Astrocyte (in vitro differentiated cells and primary cell): ENCODE data around the gene NCK2. TPM values are rescaled to one million over a fixed set of nuclear protein-coding genes. Genes with fewer than 3 reads are reported as not detected.

Experiments
- DNase-seq: peaks from one replicate; pipeline ENCODE4 v3.0.0-alpha.2; 2010; ENCODE audit warnings: low read depth
- FAIRE-seq: peaks from 2 replicates; lab custom pipeline; 2011; peaks lifted over from hg19 to GRCh38; lab: Jason Lieb, UNC
- H2AFZ ChIP-seq: 2 replicates; pipeline ENCODE4 v1.6.0; 2012; ENCODE audit warnings: low read depth, low read length, inconsistent platforms
- H3K27ac ChIP-seq: 2 replicates; pipeline ENCODE4 v1.5.1; 2011; ENCODE audit warnings: low read depth, low read length, inconsistent platforms
- H3K27me3 ChIP-seq: 2 replicates; pipeline ENCODE4 v1.6.0; 2011; ENCODE audit warnings: low read length, inconsistent platforms; ENCODE audit not compliant: insufficient read depth
- H3K36me3 ChIP-seq: 2 replicates; pipeline ENCODE4 v1.5.1; 2011; ENCODE audit warnings: low read length, inconsistent platforms; ENCODE audit not compliant: insufficient read depth
- H3K4me1 ChIP-seq: 2 replicates; pipeline ENCODE4 v1.5.1; 2011; ENCODE audit warnings: low read length, inconsistent platforms; ENCODE audit not compliant: insufficient read depth
- H3K4me2 ChIP-seq: 2 replicates; pipeline ENCODE4 v1.6.0; 2012; ENCODE audit warnings: low read length, inconsistent platforms
- H3K4me3 ChIP-seq: 2 replicates; pipeline ENCODE4 v1.5.1; 2011; ENCODE audit warnings: low read depth, mild to moderate bottlenecking, low read length, inconsistent platforms; ENCODE audit not compliant: insufficient read depth
- H3K79me2 ChIP-seq: 2 replicates; pipeline ENCODE4 v1.6.0; 2012; ENCODE audit warnings: mild to moderate bottlenecking, low read length, inconsistent platforms; ENCODE audit not compliant: insufficient read depth
- H3K9ac ChIP-seq: 2 replicates; pipeline ENCODE4 v1.6.0; 2012; ENCODE audit warnings: mild to moderate bottlenecking, low read length, inconsistent platforms
- H3K9me3 ChIP-seq: 2 replicates; pipeline ENCODE4 v1.5.1; 2012; ENCODE audit warnings: low read depth, mild to moderate bottlenecking, low read length, inconsistent platforms; ENCODE audit not compliant: insufficient read depth
- H4K20me1 ChIP-seq: 2 replicates; pipeline ENCODE4 v1.6.0; 2012; ENCODE audit warnings: low read length, inconsistent platforms; ENCODE audit not compliant: insufficient read depth
- H3K27ac Mint-ChIP-seq: one replicate; pipeline ENCODE4 v1.8.0; 2021; ENCODE audit warnings: mild to moderate bottlenecking, mixed read lengths; ENCODE audit not compliant: unreplicated experiment
- H3K27me3 Mint-ChIP-seq: one replicate; pipeline ENCODE4 v1.8.0; 2021; ENCODE audit warnings: low read depth, mixed read lengths; ENCODE audit not compliant: unreplicated experiment
- H3K36me3 Mint-ChIP-seq: one replicate; pipeline ENCODE4 v1.8.0; 2021; ENCODE audit warnings: low read depth, mixed read lengths; ENCODE audit not compliant: unreplicated experiment
- H3K4me1 Mint-ChIP-seq: one replicate; pipeline ENCODE4 v1.8.0; 2021; ENCODE audit warnings: low read depth, mixed read lengths; ENCODE audit not compliant: unreplicated experiment
- H3K4me3 Mint-ChIP-seq: one replicate; pipeline ENCODE4 v1.8.0; 2021; ENCODE audit warnings: mild to moderate bottlenecking, moderate library complexity, mixed read lengths; ENCODE audit not compliant: unreplicated experiment
- H3K9me3 Mint-ChIP-seq: one replicate; pipeline ENCODE4 v1.8.0; 2021; ENCODE audit warnings: mild to moderate bottlenecking, mixed read lengths; ENCODE audit not compliant: unreplicated experiment
- EZH2 ChIP-seq: IDR thresholded peaks from 2 replicates; pipeline ENCODE4 v1.6.1; 2012; ENCODE audit warnings: mild to moderate bottlenecking, low read length, inconsistent platforms; ENCODE audit not compliant: insufficient read depth
- total RNA-seq: library from RNA; stranded (reverse); gene quantifications from 2 replicates; pipeline ENCODE4 v1.2.1, GENCODE V29; 2021
- TF ChIP-seq, protein P1 (sequence below): IDR thresholded peaks from 2 replicates; pipeline ENCODE4 v1.5.1; 2011; ENCODE audit warnings: low read depth, mild to moderate bottlenecking, inconsistent platforms, low read length, moderate library complexity; ENCODE audit not compliant: insufficient read depth

Gene NCK2
- total RNA-seq, 1 donor from 2014 or later, result 61.6 TPM

DNA sequence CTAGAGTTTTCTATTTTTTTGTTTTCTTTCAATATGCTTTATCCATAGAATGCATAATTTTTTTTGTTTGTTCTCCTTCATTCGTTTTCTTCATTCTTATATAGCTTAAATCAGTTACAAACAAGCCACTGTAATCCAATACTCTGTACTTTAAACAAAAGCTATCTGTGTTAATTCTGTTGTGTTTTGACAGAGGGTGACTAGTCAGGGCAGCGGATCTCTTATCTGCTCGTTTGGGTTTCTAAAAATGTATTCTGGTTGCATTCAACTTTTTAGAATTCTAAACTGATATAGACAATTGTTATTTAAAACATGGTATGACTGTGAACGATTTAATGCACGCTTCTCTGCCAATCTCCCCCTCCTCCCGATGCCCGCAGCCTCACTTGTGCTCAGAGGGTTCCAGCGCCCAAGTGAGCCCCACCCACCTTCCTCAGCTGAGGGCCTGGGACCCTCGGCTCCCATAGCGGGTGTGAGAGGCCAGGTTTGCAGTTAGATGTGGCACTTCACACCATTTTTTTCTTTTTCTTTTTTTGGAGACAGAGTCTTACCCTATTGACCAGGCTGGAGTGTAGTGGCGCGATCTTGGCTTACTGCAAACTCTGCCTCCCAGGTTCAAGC is 44.1 kb downstream of the NCK2 start:
- DNase-seq, result peak; percentile 43
- Histone ChIP-seq H3K27ac (no peak overlapping the region), H3K27me3 (no peaks in the 10 kb centered on the region), H3K79me2 (peaks cover 88% of the 10 kb centered on the region), H3K9me3 (no peaks in the 10 kb centered on the region), H3K4me1 (peaks cover 24% of the 10 kb centered on the region), H3K4me2 (peak overlapping the region; percentile 42), H3K9ac (no peak overlapping the region), H3K36me3 (no peaks in the 10 kb centered on the region), H3K4me3 (no peak overlapping the region), H2AFZ (no peak overlapping the region), H4K20me1 (peaks cover 98% of the 10 kb centered on the region)
- H3K27ac Mint-ChIP-seq, result no peak overlapping the region
- H3K36me3 Mint-ChIP-seq, result peaks cover 4% of the 10 kb centered on the region
- no peaks in the 10 kb centered on the region for H3K27me3 Mint-ChIP-seq
- no peak overlapping the region for H3K4me3 Mint-ChIP-seq
- FAIRE-seq, result no peak
- no peak for TF ChIP-seq EZH2
- TF ChIP-seq, protein P1, sequence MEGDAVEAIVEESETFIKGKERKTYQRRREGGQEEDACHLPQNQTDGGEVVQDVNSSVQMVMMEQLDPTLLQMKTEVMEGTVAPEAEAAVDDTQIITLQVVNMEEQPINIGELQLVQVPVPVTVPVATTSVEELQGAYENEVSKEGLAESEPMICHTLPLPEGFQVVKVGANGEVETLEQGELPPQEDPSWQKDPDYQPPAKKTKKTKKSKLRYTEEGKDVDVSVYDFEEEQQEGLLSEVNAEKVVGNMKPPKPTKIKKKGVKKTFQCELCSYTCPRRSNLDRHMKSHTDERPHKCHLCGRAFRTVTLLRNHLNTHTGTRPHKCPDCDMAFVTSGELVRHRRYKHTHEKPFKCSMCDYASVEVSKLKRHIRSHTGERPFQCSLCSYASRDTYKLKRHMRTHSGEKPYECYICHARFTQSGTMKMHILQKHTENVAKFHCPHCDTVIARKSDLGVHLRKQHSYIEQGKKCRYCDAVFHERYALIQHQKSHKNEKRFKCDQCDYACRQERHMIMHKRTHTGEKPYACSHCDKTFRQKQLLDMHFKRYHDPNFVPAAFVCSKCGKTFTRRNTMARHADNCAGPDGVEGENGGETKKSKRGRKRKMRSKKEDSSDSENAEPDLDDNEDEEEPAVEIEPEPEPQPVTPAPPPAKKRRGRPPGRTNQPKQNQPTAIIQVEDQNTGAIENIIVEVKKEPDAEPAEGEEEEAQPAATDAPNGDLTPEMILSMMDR, result no peak
- peaks cover 22% of the 10 kb centered on the region for H3K4me1 Mint-ChIP-seq
- no peaks in the 10 kb centered on the region for H3K9me3 Mint-ChIP-seq

DNA sequence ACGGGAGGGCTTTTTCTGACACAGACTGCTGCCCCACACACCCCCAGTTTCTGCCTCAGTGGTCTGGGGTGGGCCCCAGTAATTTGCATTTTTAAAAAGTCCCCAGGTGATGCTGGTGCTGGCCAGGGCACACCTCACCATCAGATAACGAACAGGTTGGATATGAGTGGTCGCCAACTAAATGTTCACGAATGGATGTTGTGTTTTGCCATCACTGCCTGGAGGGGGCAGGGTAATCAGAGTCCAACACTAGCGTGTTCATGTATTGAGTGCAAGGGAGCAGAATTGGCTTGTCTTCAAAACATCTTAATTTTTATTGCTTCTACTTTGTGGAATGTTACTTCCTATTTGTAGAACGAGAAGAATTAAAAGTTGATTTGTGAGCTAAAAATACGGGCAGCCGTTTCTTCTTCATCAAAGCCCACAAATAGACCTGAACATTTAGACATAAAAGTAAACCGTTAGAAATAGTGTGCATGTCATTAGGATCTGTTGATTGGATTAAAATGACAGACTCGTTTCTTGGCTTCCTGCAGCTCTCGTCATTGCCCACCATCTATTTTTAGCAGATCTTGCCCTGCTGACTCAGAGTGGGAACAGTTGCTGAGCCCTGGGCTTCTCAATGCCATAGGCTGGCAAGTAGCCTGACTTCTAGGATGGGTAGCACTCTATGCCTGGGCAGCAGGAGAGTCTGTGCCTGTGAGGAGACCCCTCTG is 45.2 kb downstream of the NCK2 start:
- no peak overlapping the region for H2AFZ ChIP-seq
- peaks cover 85% of the 10 kb centered on the region for H3K79me2 ChIP-seq
- no peaks in the 10 kb centered on the region for H3K27me3 ChIP-seq
- peak overlapping the region; percentile 1 for H3K9ac ChIP-seq
- H3K4me3 Mint-ChIP-seq, result no peak overlapping the region
- no peaks in the 10 kb centered on the region for H3K9me3 ChIP-seq
- H3K4me2 ChIP-seq, result peak overlapping the region; percentile 66
- H3K27ac Mint-ChIP-seq, result no peak overlapping the region
- no peaks in the 10 kb centered on the region for H3K27me3 Mint-ChIP-seq
- peaks cover 4% of the 10 kb centered on the region for H3K36me3 Mint-ChIP-seq
- peak; percentile 69 for DNase-seq
- peaks cover 22% of the 10 kb centered on the region for H3K4me1 Mint-ChIP-seq
- FAIRE-seq, result peak; percentile 54
- H4K20me1 ChIP-seq, result peaks cover 90% of the 10 kb centered on the region
- H3K4me3 ChIP-seq, result no peak overlapping the region
- H3K27ac ChIP-seq, result no peak overlapping the region
- no peak for TF ChIP-seq EZH2
- TF ChIP-seq, protein P1, result no peak
- H3K4me1 ChIP-seq, result peaks cover 24% of the 10 kb centered on the region
- no peaks in the 10 kb centered on the region for H3K9me3 Mint-ChIP-seq
- no peaks in the 10 kb centered on the region for H3K36me3 ChIP-seq
